IMR-90 (cell line): ENCODE measurements around the gene LINGO1. TPM values are rescaled to one million over a fixed set of nuclear protein-coding genes. Genes with fewer than 3 reads are reported as not detected.

Experiments
- ATAC-seq: fragments of 200-7000 bp; cut with Tn5 transposase; 2 replicates; pipeline ENCODE4 v1.9.1; 2020; ENCODE audit warnings: low read depth, mild to moderate bottlenecking, moderate library complexity
- BruUV-seq: library from RNA; stranded (reverse); fragments of 400-500 nt; replicated peaks from 2 replicates; lab custom pipeline; 2021; lab: Mats Ljungman, UMichigan
- CTCF ChIA-PET: fragments of 300-600 bp; formaldehyde crosslinking; extraction: SDS; loops from one replicate; lab custom pipeline; 2021; ENCODE audit warnings: antibody characterized with exemption; lab: Yijun Ruan, JAX
- POLR2A ChIA-PET: fragments of 300-600 bp; sonication (Branson Sonifier 250); formaldehyde crosslinking; loops from one replicate; lab custom pipeline; 2022; ENCODE audit warnings: antibody characterized with exemption; ENCODE audit not compliant: unreplicated experiment; lab: Charles Lee
- DNase-seq: peaks from one replicate; pipeline ENCODE4 v3.0.0; 2013
- H2AFZ ChIP-seq: replicated peaks from 2 replicates; pipeline ENCODE3; 2013; ENCODE audit warnings: low read length, mild to moderate bottlenecking; ENCODE audit not compliant: poor library complexity
- H2AK5ac ChIP-seq: 2 replicates; pipeline ENCODE4 v1.6.1; 2013; ENCODE audit warnings: low read depth, low read length, inconsistent platforms
- H2AK9ac ChIP-seq: replicated peaks from 2 replicates; pipeline ENCODE3; 2013; ENCODE audit warnings: mild to moderate bottlenecking, low read depth, low read length, moderate library complexity; ENCODE audit not compliant: poor library complexity
- H2BK120ac ChIP-seq: 2 replicates; pipeline ENCODE4 v1.6.1; 2013; ENCODE audit warnings: low read depth, low read length, inconsistent platforms
- H2BK15ac ChIP-seq: 3 replicates; pipeline ENCODE4 v1.6.1; 2013; ENCODE audit warnings: low read depth, low read length, inconsistent platforms
- H2BK20ac ChIP-seq: 2 replicates; pipeline ENCODE4 v1.6.1; 2013; ENCODE audit warnings: low read depth, mild to moderate bottlenecking, inconsistent platforms, low read length, moderate library complexity
- H2BK5ac ChIP-seq: 2 replicates; pipeline ENCODE4 v1.6.1; 2013; ENCODE audit warnings: mild to moderate bottlenecking, low read depth, low read length, inconsistent platforms; ENCODE audit not compliant: poor library complexity, severe bottlenecking
- H3K14ac ChIP-seq: replicated peaks from 2 replicates; pipeline ENCODE4 v1.6.1; 2013; ENCODE audit warnings: low read depth, low read length, inconsistent platforms
- H3K18ac ChIP-seq: 2 replicates; pipeline ENCODE4 v1.6.1; 2013; ENCODE audit warnings: low read depth, low read length, control low read depth
- H3K23ac ChIP-seq: 2 replicates; pipeline ENCODE4 v1.6.1; 2013; ENCODE audit warnings: low read depth, low read length, inconsistent platforms
- H3K27ac ChIP-seq: 2 replicates; pipeline ENCODE4 v1.5.1; 2013; ENCODE audit warnings: mild to moderate bottlenecking, control low read depth, low read length; ENCODE audit not compliant: insufficient read depth
- H3K27me3 ChIP-seq: 2 replicates; pipeline ENCODE4 v1.6.1; 2013; ENCODE audit warnings: low read length; ENCODE audit not compliant: control insufficient read depth, insufficient read depth
- H3K36me3 ChIP-seq: 2 replicates; pipeline ENCODE4 v1.6.1; 2013; ENCODE audit warnings: low read length, mixed read lengths; ENCODE audit not compliant: control insufficient read depth, insufficient read depth
- H3K4ac ChIP-seq: 2 replicates; pipeline ENCODE4 v1.6.1; 2013; ENCODE audit warnings: low read depth, low read length, inconsistent platforms
- H3K4me1 ChIP-seq: 2 replicates; pipeline ENCODE4 v1.6.1; 2013; ENCODE audit warnings: low read length, mixed read lengths; ENCODE audit not compliant: control insufficient read depth, insufficient read depth
- H3K4me2 ChIP-seq: 2 replicates; pipeline ENCODE4 v1.6.1; 2013; ENCODE audit warnings: low read depth, mild to moderate bottlenecking, control low read depth, low read length, moderate library complexity
- H3K4me3 ChIP-seq: 2 replicates; pipeline ENCODE4 v1.5.1; 2013; ENCODE audit warnings: low read depth, mild to moderate bottlenecking, control low read depth, low read length, moderate library complexity; ENCODE audit not compliant: insufficient read depth
- H3K56ac ChIP-seq: 2 replicates; pipeline ENCODE4 v1.6.1; 2013; ENCODE audit warnings: low read length, inconsistent platforms; ENCODE audit not compliant: insufficient read depth; ENCODE audit errors: extremely low read depth
- H3K79me1 ChIP-seq, 2 experiments: 2 replicates each; pipeline ENCODE4 v1.6.1; 2013; ENCODE audit warnings: low read length in 2 of 2, inconsistent platforms in 1 of 2, low read depth in 1 of 2
- H3K9ac ChIP-seq: 2 replicates; pipeline ENCODE4 v1.6.1; 2013; ENCODE audit warnings: low read depth, low read length, control low read depth
- H3K9me1 ChIP-seq: 2 replicates; pipeline ENCODE4 v1.6.1; 2013; ENCODE audit warnings: low read length, inconsistent platforms; ENCODE audit not compliant: insufficient read depth
- H3K9me3 ChIP-seq: 2 replicates; pipeline ENCODE4 v1.6.1; 2013; ENCODE audit warnings: low read length; ENCODE audit not compliant: control insufficient read depth, insufficient read depth
- H4K20me1 ChIP-seq: 2 replicates; pipeline ENCODE4 v1.6.1; 2013; ENCODE audit warnings: low read length, inconsistent platforms; ENCODE audit not compliant: insufficient read depth
- H4K5ac ChIP-seq: 2 replicates; pipeline ENCODE4 v1.6.1; 2013; ENCODE audit warnings: mild to moderate bottlenecking, low read depth, low read length, control low read depth
- H4K8ac ChIP-seq, 2 experiments: 2 replicates each; pipeline ENCODE4 v1.6.1; 2013; ENCODE audit warnings: low read depth in 2 of 2, low read length in 2 of 2, control low read depth in 1 of 2, inconsistent platforms in 1 of 2
- H4K91ac ChIP-seq: 2 replicates; pipeline ENCODE4 v1.6.1; 2013; ENCODE audit warnings: low read depth, low read length, inconsistent platforms; ENCODE audit not compliant: insufficient read depth
- BHLHE40 ChIP-seq: fragments of 150-350 bp; IDR thresholded peaks from 2 replicates; pipeline ENCODE4 v1.6.1; 2016; ENCODE audit warnings: mild to moderate bottlenecking, low read depth, low read length
- CEBPB ChIP-seq: IDR thresholded peaks from 2 replicates; pipeline ENCODE4 v1.6.1; 2012; ENCODE audit warnings: low read depth, low read length, improper control_type of control experiment
- CHD1 ChIP-seq: IDR thresholded peaks from 2 replicates; pipeline ENCODE4 v1.6.1; 2012; ENCODE audit warnings: low read depth, low read length, improper control_type of control experiment
- FOS ChIP-seq: fragments of 150-350 bp; IDR thresholded peaks from 2 replicates; pipeline ENCODE4 v1.6.1; 2016; ENCODE audit warnings: low read depth, low read length
- MAFK ChIP-seq: IDR thresholded peaks from 2 replicates; pipeline ENCODE4 v1.6.1; 2012; ENCODE audit warnings: low read depth, low read length, improper control_type of control experiment
- MAZ ChIP-seq: IDR thresholded peaks from 2 replicates; pipeline ENCODE4 v1.6.1; 2012; ENCODE audit warnings: low read depth, mild to moderate bottlenecking, low read length, improper control_type of control experiment, moderate library complexity, borderline replicate concordance
- MXI1 ChIP-seq: IDR thresholded peaks from 2 replicates; pipeline ENCODE4 v1.6.1; 2012; ENCODE audit warnings: low read depth, mild to moderate bottlenecking, low read length, moderate library complexity, borderline replicate concordance
- NFE2L2 ChIP-seq: fragments of 150-350 bp; IDR thresholded peaks from 2 replicates; pipeline ENCODE4 v1.6.1; 2016; ENCODE audit warnings: low read depth, mild to moderate bottlenecking, low read length
- POLR2A ChIP-seq: IDR thresholded peaks from 2 replicates; pipeline ENCODE4 v1.6.1; 2012; ENCODE audit warnings: mild to moderate bottlenecking, low read depth, low read length
- RAD21 ChIP-seq: IDR thresholded peaks from 2 replicates; pipeline ENCODE4 v1.6.1; 2012; ENCODE audit warnings: low read length, improper control_type of control experiment
- RCOR1 ChIP-seq: IDR thresholded peaks from 2 replicates; pipeline ENCODE4 v1.6.1; 2012; ENCODE audit warnings: mild to moderate bottlenecking, low read length, improper control_type of control experiment; ENCODE audit not compliant: insufficient replicate concordance
- RFX5 ChIP-seq: IDR thresholded peaks from 2 replicates; pipeline ENCODE4 v1.8.0; 2012; ENCODE audit warnings: low read depth, mild to moderate bottlenecking, low read length, moderate library complexity
- SMC3 ChIP-seq: fragments of 150-350 bp; IDR thresholded peaks from 2 replicates; pipeline ENCODE4 v1.6.1; 2016; ENCODE audit warnings: low read depth, mild to moderate bottlenecking, antibody characterized with exemption, low read length, moderate library complexity
- WGBS, 2 experiments: methylation state at CpG; one replicate each; pipeline versions ENCODE4 v1.1.5 to v1.1.7; 2013; ENCODE audit warnings: missing lambda C conversion rate in 2 of 2; ENCODE audit not compliant: insufficient read length in 1 of 2; ENCODE audit errors: extremely low coverage in 2 of 2; 5-methylcytosine and 5-hydroxymethylcytosine counted together
- dilution Hi-C: fragments of 300-500 bp; cut with HindIII; formaldehyde crosslinking; loops from one replicate; pipeline ENCODE4 v1.14.3; 2018; ENCODE audit warnings: low sequenced_read_pairs; ENCODE audit not compliant: unreplicated experiment
- in situ Hi-C: fragments of 300-500 bp; cut with MboI; formaldehyde crosslinking; loops from 3 replicates; pipeline ENCODE4 v1.14.3; 2019; ENCODE audit warnings: low sequenced_read_pairs, inconsistent platforms, mixed read lengths
- intact Hi-C: fragments of 100-400 bp; cut with micrococcal nuclease; formaldehyde crosslinking; loops from 2 replicates; pipeline ENCODE4 v1.10.0; 2022
- polyA plus RNA-seq, 3 experiments: library from polyadenylated mRNA; depleted of rRNA; stranded (reverse); fragments of >200 nt; gene quantifications; 2 replicates each; pipeline ENCODE4 v1.2.3, GENCODE V29; 2012; ENCODE audit warnings: low replicate concordance in 1 of 3
- total RNA-seq: library from RNA; depleted of rRNA; stranded (reverse); fragments of >200 nt; gene quantifications from 2 replicates; pipeline ENCODE4 v1.2.3, GENCODE V29; 2012
- TF ChIP-seq, protein P1 (sequence below): fragments of 150-350 bp; IDR thresholded peaks from 2 replicates; pipeline ENCODE4 v1.6.1; 2017; ENCODE audit warnings: mild to moderate bottlenecking, antibody characterized with exemption, low read length, low read depth
- TF ChIP-seq, protein P2 (sequence below): fragments of 150-350 bp; IDR thresholded peaks from 2 replicates; pipeline ENCODE4 v1.6.1; 2016; ENCODE audit warnings: low read depth, mild to moderate bottlenecking, low read length, moderate library complexity, borderline replicate concordance
- TF ChIP-seq, protein P3 (sequence below): conservative IDR thresholded peaks from 2 replicates; pipeline ENCODE4 v1.5.1; 2012; ENCODE audit warnings: mild to moderate bottlenecking, low read depth, low read length, improper control_type of control experiment

Gene LINGO1
- total and polyA plus RNA-seq, 2 of the 4 experiments (the other 2 are of a cell fraction): 0.05 TPM; not detected in 1

GRCh38 chr15:77676569-77677375 lies 44.1 kb upstream of the LINGO1 start:
- no peak overlapping the region for H2AFZ ChIP-seq
- no peak overlapping the region for H2AK5ac ChIP-seq
- no peak overlapping the region for H4K5ac ChIP-seq
- no peak overlapping the region for H3K4me3 ChIP-seq
- no peak overlapping the region for H2BK20ac ChIP-seq
- no peak overlapping the region for H3K4me2 ChIP-seq
- H2AK9ac ChIP-seq: no peak overlapping the region
- H3K4me1 ChIP-seq: no peaks in the 10 kb centered on the region
- no peak overlapping the region for H3K23ac ChIP-seq
- intact Hi-C loops: no loop called here
- 53% methylated on average over 3 of the region's 18 CpGs; no CpG with 5 or more reads in 1 of the 2 experiments for WGBS, 2 experiments
- no peak overlapping the region for H3K4ac ChIP-seq
- no peak overlapping the region for H2BK15ac ChIP-seq
- H3K27me3 ChIP-seq: peaks cover 53% of the 10 kb centered on the region
- no peak overlapping the region for H2BK120ac ChIP-seq
- BruUV-seq: no TSS peak
- no peak overlapping the region for H3K27ac ChIP-seq
- no peak overlapping the region for H4K8ac ChIP-seq
- ChIA-PET POLR2A (no interaction called here), CTCF (no interaction called here)
- no peak overlapping the region for H3K18ac ChIP-seq
- peaks cover 4% of the 10 kb centered on the region for H3K9me3 ChIP-seq
- H2BK5ac ChIP-seq: no peak overlapping the region
- no peak overlapping the region for H3K9ac ChIP-seq
- no peak overlapping the region for H3K56ac ChIP-seq
- no peak overlapping the region for H4K91ac ChIP-seq
- H3K14ac ChIP-seq: no peak overlapping the region
- dilution Hi-C loops: no loop called here
- H3K9me1 ChIP-seq: no peaks in the 10 kb centered on the region
- ATAC-seq (no peak), DNase-seq (no peak)
- no peaks in the 10 kb centered on the region for H3K79me1 ChIP-seq
- no peaks in the 10 kb centered on the region for H4K20me1 ChIP-seq
- H3K36me3 ChIP-seq: no peaks in the 10 kb centered on the region
- TF ChIP-seq, protein P1, sequence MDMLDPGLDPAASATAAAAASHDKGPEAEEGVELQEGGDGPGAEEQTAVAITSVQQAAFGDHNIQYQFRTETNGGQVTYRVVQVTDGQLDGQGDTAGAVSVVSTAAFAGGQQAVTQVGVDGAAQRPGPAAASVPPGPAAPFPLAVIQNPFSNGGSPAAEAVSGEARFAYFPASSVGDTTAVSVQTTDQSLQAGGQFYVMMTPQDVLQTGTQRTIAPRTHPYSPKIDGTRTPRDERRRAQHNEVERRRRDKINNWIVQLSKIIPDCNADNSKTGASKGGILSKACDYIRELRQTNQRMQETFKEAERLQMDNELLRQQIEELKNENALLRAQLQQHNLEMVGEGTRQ: no peak
- TF ChIP-seq, protein P2, sequence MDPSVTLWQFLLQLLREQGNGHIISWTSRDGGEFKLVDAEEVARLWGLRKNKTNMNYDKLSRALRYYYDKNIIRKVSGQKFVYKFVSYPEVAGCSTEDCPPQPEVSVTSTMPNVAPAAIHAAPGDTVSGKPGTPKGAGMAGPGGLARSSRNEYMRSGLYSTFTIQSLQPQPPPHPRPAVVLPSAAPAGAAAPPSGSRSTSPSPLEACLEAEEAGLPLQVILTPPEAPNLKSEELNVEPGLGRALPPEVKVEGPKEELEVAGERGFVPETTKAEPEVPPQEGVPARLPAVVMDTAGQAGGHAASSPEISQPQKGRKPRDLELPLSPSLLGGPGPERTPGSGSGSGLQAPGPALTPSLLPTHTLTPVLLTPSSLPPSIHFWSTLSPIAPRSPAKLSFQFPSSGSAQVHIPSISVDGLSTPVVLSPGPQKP: no peak
- TF ChIP-seq POLR2A (no peak), RCOR1 (no peak), RAD21 (no peak), RFX5 (no peak), SMC3 (no peak), FOS (no peak), MAZ (no peak), CHD1 (no peak), BHLHE40 (no peak), NFE2L2 (no peak), MXI1 (no peak), MAFK (no peak), CEBPB (no peak)
- TF ChIP-seq, protein P3, sequence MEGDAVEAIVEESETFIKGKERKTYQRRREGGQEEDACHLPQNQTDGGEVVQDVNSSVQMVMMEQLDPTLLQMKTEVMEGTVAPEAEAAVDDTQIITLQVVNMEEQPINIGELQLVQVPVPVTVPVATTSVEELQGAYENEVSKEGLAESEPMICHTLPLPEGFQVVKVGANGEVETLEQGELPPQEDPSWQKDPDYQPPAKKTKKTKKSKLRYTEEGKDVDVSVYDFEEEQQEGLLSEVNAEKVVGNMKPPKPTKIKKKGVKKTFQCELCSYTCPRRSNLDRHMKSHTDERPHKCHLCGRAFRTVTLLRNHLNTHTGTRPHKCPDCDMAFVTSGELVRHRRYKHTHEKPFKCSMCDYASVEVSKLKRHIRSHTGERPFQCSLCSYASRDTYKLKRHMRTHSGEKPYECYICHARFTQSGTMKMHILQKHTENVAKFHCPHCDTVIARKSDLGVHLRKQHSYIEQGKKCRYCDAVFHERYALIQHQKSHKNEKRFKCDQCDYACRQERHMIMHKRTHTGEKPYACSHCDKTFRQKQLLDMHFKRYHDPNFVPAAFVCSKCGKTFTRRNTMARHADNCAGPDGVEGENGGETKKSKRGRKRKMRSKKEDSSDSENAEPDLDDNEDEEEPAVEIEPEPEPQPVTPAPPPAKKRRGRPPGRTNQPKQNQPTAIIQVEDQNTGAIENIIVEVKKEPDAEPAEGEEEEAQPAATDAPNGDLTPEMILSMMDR: no peak
- in situ Hi-C loops: no loop called here
